CD14-positive monocyte (primary cell): Measurements from ENCODE around the gene OR4D9. TPM values are rescaled to one million over a fixed set of nuclear protein-coding genes. Genes with fewer than 3 reads are reported as not detected.

Source experiments
- DNase-seq, 3 donors: peaks; one replicate each; pipeline ENCODE4 v3.0.0-alpha.2; 2011 to 2022
- H2AFZ ChIP-seq: 2 replicates; pipeline ENCODE4 v1.6.0; 2012; ENCODE audit warnings: mild to moderate bottlenecking, low read depth, low read length, inconsistent platforms; ENCODE audit not compliant: insufficient read depth, poor library complexity, severe bottlenecking
- H3K27ac ChIP-seq, 2 donors: 1 replicate in 1 of 2; 2 replicates in 1 of 2; pipeline ENCODE4 v1.5.1; 2012 to 2013; ENCODE audit warnings: low read length in 2 of 2, control low read depth in 1 of 2, inconsistent platforms in 1 of 2, low read depth in 1 of 2, mild to moderate bottlenecking in 1 of 2
- H3K27me3 ChIP-seq, 2 donors: one replicate each; pipeline versions ENCODE4 v1.6.0 to v1.6.1; 2011 to 2013; ENCODE audit warnings: low read length in 2 of 2; ENCODE audit not compliant: control insufficient read depth in 2 of 2, insufficient read depth in 2 of 2
- H3K36me3 ChIP-seq, 2 donors: replicated peaks in 1 of 2; 1 replicate in 1 of 2; 2 replicates in 1 of 2; pipeline versions ENCODE4 v1.5.1 to v1.6.1; 2012 to 2013; ENCODE audit warnings: low read length in 2 of 2, control low read depth in 1 of 2, inconsistent platforms in 1 of 2, mild to moderate bottlenecking in 1 of 2; ENCODE audit not compliant: insufficient read depth in 2 of 2, control insufficient read depth in 1 of 2
- H3K4me1 ChIP-seq, 2 donors: 1 replicate in 1 of 2; 2 replicates in 1 of 2; pipeline versions ENCODE4 v1.5.1 to v1.6.1; 2012 to 2013; ENCODE audit warnings: low read length in 2 of 2, control low read depth in 1 of 2, inconsistent platforms in 1 of 2, mild to moderate bottlenecking in 1 of 2, moderate library complexity in 1 of 2; ENCODE audit not compliant: insufficient read depth in 2 of 2, control insufficient read depth in 1 of 2
- H3K4me2 ChIP-seq: replicated peaks from 2 replicates; pipeline ENCODE3; 2012; ENCODE audit warnings: low read length, moderate library complexity, mild to moderate bottlenecking; ENCODE audit not compliant: poor library complexity, severe bottlenecking; ENCODE audit errors: extremely low read depth
- H3K4me3 ChIP-seq, 3 experiments: fragments of 200-600 bp in 1 of 3; sonication (generic) in 1 of 3; replicated peaks in 1 of 3; 1 replicate in 2 of 3; 2 replicates in 1 of 3; pipeline ENCODE4 v1.5.1; 2011 to 2013; ENCODE audit warnings: low read length in 3 of 3, mild to moderate bottlenecking in 3 of 3, control low read depth in 2 of 3, low read depth in 2 of 3, inconsistent platforms in 1 of 3, moderate library complexity in 1 of 3
- H3K79me2 ChIP-seq: 2 replicates; pipeline ENCODE4 v1.6.0; 2012; ENCODE audit warnings: mild to moderate bottlenecking, control low read depth, inconsistent platforms, low read length, moderate library complexity; ENCODE audit not compliant: insufficient read depth
- H3K9ac ChIP-seq: 2 replicates; pipeline ENCODE4 v1.6.0; 2017; ENCODE audit warnings: low read length, mild to moderate bottlenecking; ENCODE audit not compliant: insufficient read depth, poor library complexity, severe bottlenecking
- H3K9me3 ChIP-seq, 2 donors: replicated peaks in 1 of 2; 1 replicate in 1 of 2; 2 replicates in 1 of 2; pipeline versions ENCODE4 v1.5.1 to v1.6.1; 2012 to 2013; ENCODE audit warnings: low read length in 2 of 2, control low read depth in 1 of 2; ENCODE audit not compliant: control insufficient read depth in 1 of 2, insufficient read depth in 1 of 2
- H4K20me1 ChIP-seq: 2 replicates; pipeline ENCODE4 v1.6.0; 2012; ENCODE audit warnings: mild to moderate bottlenecking, low read length, control low read depth, moderate library complexity; ENCODE audit not compliant: insufficient read depth
- H3K27ac Mint-ChIP-seq, 7 donors: one replicate each; pipeline ENCODE4 v1.8.0; 2020; ENCODE audit warnings: mild to moderate bottlenecking in 7 of 7, mixed read lengths in 7 of 7, moderate library complexity in 6 of 7, inconsistent platforms in 2 of 7
- H3K27me3 Mint-ChIP-seq, 3 donors: one replicate each; pipeline ENCODE4 v1.8.0; 2021 to 2022; ENCODE audit warnings: low read depth in 3 of 3, mild to moderate bottlenecking in 3 of 3, mixed read lengths in 3 of 3, moderate library complexity in 3 of 3, inconsistent platforms in 1 of 3
- H3K36me3 Mint-ChIP-seq, 2 donors: one replicate each; pipeline ENCODE4 v1.8.0; 2020; ENCODE audit warnings: mixed read lengths in 2 of 2, inconsistent platforms in 1 of 2, mild to moderate bottlenecking in 1 of 2
- H3K4me1 Mint-ChIP-seq: one replicate; pipeline ENCODE4 v1.8.0; 2020; ENCODE audit warnings: mild to moderate bottlenecking, mixed read lengths
- H3K4me3 Mint-ChIP-seq, 2 donors: one replicate each; pipeline ENCODE4 v1.8.0; 2020; ENCODE audit warnings: mild to moderate bottlenecking in 2 of 2, mixed read lengths in 2 of 2, moderate library complexity in 1 of 2
- H3K9me3 Mint-ChIP-seq, 7 donors: one replicate each; pipeline ENCODE4 v1.8.0; 2020 to 2022; ENCODE audit warnings: mixed read lengths in 7 of 7, mild to moderate bottlenecking in 6 of 7, moderate library complexity in 6 of 7, inconsistent platforms in 2 of 7
- CTCF ChIP-seq: fragments of 200-600 bp; IDR thresholded peaks from one replicate; pipeline ENCODE4 v1.8.0; 2022; ENCODE audit warnings: antibody characterized with exemption, mild to moderate bottlenecking
- WGBS: methylation state at CpG from one replicate; pipeline ENCODE4 v1.1.5; 2013; ENCODE audit warnings: missing lambda C conversion rate; ENCODE audit not compliant: insufficient coverage; 5-methylcytosine and 5-hydroxymethylcytosine counted together
- intact Hi-C, 2 donors: fragments of 100-400 bp; cut with micrococcal nuclease; formaldehyde crosslinking; loops; one replicate each; pipeline versions ENCODE4 v1.15.0 to v1.15.1; 2023
- polyA plus RNA-seq, 3 donors: library from polyadenylated mRNA; depleted of rRNA in 1 of 3; unstranded in 2 of 3; stranded (reverse) in 1 of 3; fragments of 300-500 nt in 2 of 3; fragments of >200 nt in 1 of 3; fragmentation: Illumina TruSeq in 2 of 3; gene quantifications; 1 replicate in 2 of 3; 2 replicates in 1 of 3; pipeline ENCODE4 v1.2.3, GENCODE V29; 2012 to 2021

Gene OR4D9
- polyA plus RNA-seq, 3 donors = not detected

- Histone ChIP-seq H3K27ac (peak overlapping the region in 1 of 2 donors; percentile 34), H3K4me2 (peak overlapping the region; percentile 92), H3K36me3 (no peaks in the 10 kb centered on the region), H3K27me3 (peaks cover 5 to 13% of the 10 kb centered on the region in 2 donors), H3K9ac (peak overlapping the region; percentile 31), H4K20me1 (no peaks in the 10 kb centered on the region), H3K79me2 (no peaks in the 10 kb centered on the region), H3K4me1 (peaks cover 34 to 39% of the 10 kb centered on the region in 2 donors), H3K9me3 (peaks cover 0 to 6% of the 10 kb centered on the region in 2 donors), H3K4me3 (peak overlapping the region; percentile 48 to 83 (median 55)), H2AFZ (peak overlapping the region; percentile 75)
- Mint-ChIP-seq H3K36me3 (no peaks in the 10 kb centered on the region), H3K4me3 (peak overlapping the region; percentile 86 to 90), H3K4me1 (peaks cover 45% of the 10 kb centered on the region), H3K9me3 (peaks cover 0 to 13% (median 8%) of the 10 kb centered on the region in 7 donors), H3K27me3 (peaks cover 20 to 23% (median 22%) of the 10 kb centered on the region in 3 donors), H3K27ac (peak overlapping the region in 5 of 7 donors; percentile 33 to 79 (median 59))
- intact Hi-C loops = loop anchor here in 1 of 2 donors (2.0 kb wide), 1 partner anchor 14 kb away; no protein-coding TSS in a partner anchor
- DNase-seq = peak; percentile 64 to 79 (median 74)
- TF ChIP-seq CTCF = no peak
- WGBS = under 1% methylated on average over 21 of the region's 34 CpGs
These were observed 39.7 kb downstream of the OR4D9 start for GRCh38 chr11:59550842-59551658.

- Histone ChIP-seq H4K20me1 (no peaks in the 10 kb centered on the region), H3K27me3 (peaks cover 11 to 22% of the 10 kb centered on the region in 2 donors), H3K27ac (no peak overlapping the region), H3K4me2 (peak overlapping the region; percentile 92), H3K79me2 (no peaks in the 10 kb centered on the region), H3K4me1 (peaks cover 42 to 48% of the 10 kb centered on the region in 2 donors), H3K9ac (no peak overlapping the region), H3K9me3 (peaks cover 0 to 6% of the 10 kb centered on the region in 2 donors), H3K36me3 (no peaks in the 10 kb centered on the region), H2AFZ (peak overlapping the region; percentile 33), H3K4me3 (peak overlapping the region; percentile 48 to 83 (median 55))
- H3K27me3 Mint-ChIP-seq = peaks cover 28 to 31% (median 30%) of the 10 kb centered on the region in 3 donors
- H3K9me3 Mint-ChIP-seq = peaks cover 0 to 15% (median 10%) of the 10 kb centered on the region in 7 donors
- H3K4me3 Mint-ChIP-seq = peak overlapping the region; percentile 86 to 90
- DNase-seq = no peak
- intact Hi-C loops = loop anchor here in 1 of 2 donors (2.0 kb wide), 1 partner anchor 13 kb away; no protein-coding TSS in a partner anchor
- no peak for TF ChIP-seq CTCF
- no peak overlapping the region for H3K27ac Mint-ChIP-seq
- 77% methylated on average over 13 of the region's 30 CpGs for WGBS
- peaks cover 0 to 3% of the 10 kb centered on the region in 2 donors for H3K36me3 Mint-ChIP-seq
- peaks cover 52% of the 10 kb centered on the region for H3K4me1 Mint-ChIP-seq
These were observed 40.6 kb downstream of the OR4D9 start for GRCh38 chr11:59551659-59552521.
